Astrocyte (in vitro differentiated cells and primary cell): ENCODE data around the gene VSNL1. TPM values are rescaled to one million over a fixed set of nuclear protein-coding genes. Genes with fewer than 3 reads are reported as not detected.

Experiments used
- DNase-seq: peaks from one replicate; pipeline ENCODE4 v3.0.0-alpha.2; 2010; ENCODE audit warnings: low read depth
- FAIRE-seq: peaks from 2 replicates; lab custom pipeline; 2011; peaks lifted over from hg19 to GRCh38; lab: Jason Lieb, UNC
- H2AFZ ChIP-seq: 2 replicates; pipeline ENCODE4 v1.6.0; 2012; ENCODE audit warnings: low read depth, low read length, inconsistent platforms
- H3K27ac ChIP-seq: 2 replicates; pipeline ENCODE4 v1.5.1; 2011; ENCODE audit warnings: low read depth, low read length, inconsistent platforms
- H3K27me3 ChIP-seq: 2 replicates; pipeline ENCODE4 v1.6.0; 2011; ENCODE audit warnings: low read length, inconsistent platforms; ENCODE audit not compliant: insufficient read depth
- H3K36me3 ChIP-seq: 2 replicates; pipeline ENCODE4 v1.5.1; 2011; ENCODE audit warnings: low read length, inconsistent platforms; ENCODE audit not compliant: insufficient read depth
- H3K4me1 ChIP-seq: 2 replicates; pipeline ENCODE4 v1.5.1; 2011; ENCODE audit warnings: low read length, inconsistent platforms; ENCODE audit not compliant: insufficient read depth
- H3K4me2 ChIP-seq: 2 replicates; pipeline ENCODE4 v1.6.0; 2012; ENCODE audit warnings: low read length, inconsistent platforms
- H3K4me3 ChIP-seq: 2 replicates; pipeline ENCODE4 v1.5.1; 2011; ENCODE audit warnings: low read depth, mild to moderate bottlenecking, low read length, inconsistent platforms; ENCODE audit not compliant: insufficient read depth
- H3K79me2 ChIP-seq: 2 replicates; pipeline ENCODE4 v1.6.0; 2012; ENCODE audit warnings: mild to moderate bottlenecking, low read length, inconsistent platforms; ENCODE audit not compliant: insufficient read depth
- H3K9ac ChIP-seq: 2 replicates; pipeline ENCODE4 v1.6.0; 2012; ENCODE audit warnings: mild to moderate bottlenecking, low read length, inconsistent platforms
- H3K9me3 ChIP-seq: 2 replicates; pipeline ENCODE4 v1.5.1; 2012; ENCODE audit warnings: low read depth, mild to moderate bottlenecking, low read length, inconsistent platforms; ENCODE audit not compliant: insufficient read depth
- H4K20me1 ChIP-seq: 2 replicates; pipeline ENCODE4 v1.6.0; 2012; ENCODE audit warnings: low read length, inconsistent platforms; ENCODE audit not compliant: insufficient read depth
- H3K27ac Mint-ChIP-seq: one replicate; pipeline ENCODE4 v1.8.0; 2021; ENCODE audit warnings: mild to moderate bottlenecking, mixed read lengths; ENCODE audit not compliant: unreplicated experiment
- H3K27me3 Mint-ChIP-seq: one replicate; pipeline ENCODE4 v1.8.0; 2021; ENCODE audit warnings: low read depth, mixed read lengths; ENCODE audit not compliant: unreplicated experiment
- H3K36me3 Mint-ChIP-seq: one replicate; pipeline ENCODE4 v1.8.0; 2021; ENCODE audit warnings: low read depth, mixed read lengths; ENCODE audit not compliant: unreplicated experiment
- H3K4me1 Mint-ChIP-seq: one replicate; pipeline ENCODE4 v1.8.0; 2021; ENCODE audit warnings: low read depth, mixed read lengths; ENCODE audit not compliant: unreplicated experiment
- H3K4me3 Mint-ChIP-seq: one replicate; pipeline ENCODE4 v1.8.0; 2021; ENCODE audit warnings: mild to moderate bottlenecking, moderate library complexity, mixed read lengths; ENCODE audit not compliant: unreplicated experiment
- H3K9me3 Mint-ChIP-seq: one replicate; pipeline ENCODE4 v1.8.0; 2021; ENCODE audit warnings: mild to moderate bottlenecking, mixed read lengths; ENCODE audit not compliant: unreplicated experiment
- CTCF ChIP-seq: IDR thresholded peaks from 2 replicates; pipeline ENCODE4 v1.5.1; 2011; ENCODE audit warnings: low read depth, mild to moderate bottlenecking, inconsistent platforms, low read length, moderate library complexity; ENCODE audit not compliant: insufficient read depth
- EZH2 ChIP-seq: IDR thresholded peaks from 2 replicates; pipeline ENCODE4 v1.6.1; 2012; ENCODE audit warnings: mild to moderate bottlenecking, low read length, inconsistent platforms; ENCODE audit not compliant: insufficient read depth
- total RNA-seq: library from RNA; stranded (reverse); gene quantifications from 2 replicates; pipeline ENCODE4 v1.2.1, GENCODE V29; 2021

VSNL1 gene
- total RNA-seq, 1 donor from 2014 or later, result 0.61 TPM

GRCh38 chr2:17637131-17637906 lies 96.8 kb downstream of the VSNL1 start:
- Mint-ChIP-seq H3K36me3 (no peaks in the 10 kb centered on the region), H3K4me3 (no peak overlapping the region), H3K27ac (no peak overlapping the region), H3K4me1 (peaks cover under 1% of the 10 kb centered on the region), H3K9me3 (peaks cover 2% of the 10 kb centered on the region), H3K27me3 (peaks cover 18% of the 10 kb centered on the region)
- Histone ChIP-seq H3K4me2 (no peak overlapping the region), H3K9ac (no peak overlapping the region), H3K4me3 (no peak overlapping the region), H2AFZ (no peak overlapping the region), H4K20me1 (no peaks in the 10 kb centered on the region), H3K9me3 (no peaks in the 10 kb centered on the region), H3K27ac (no peak overlapping the region), H3K4me1 (no peaks in the 10 kb centered on the region), H3K79me2 (no peaks in the 10 kb centered on the region), H3K27me3 (no peaks in the 10 kb centered on the region), H3K36me3 (no peaks in the 10 kb centered on the region)
- DNase-seq (no peak), FAIRE-seq (no peak)
- TF ChIP-seq CTCF, result no peak
- no peak for TF ChIP-seq EZH2

DNA sequence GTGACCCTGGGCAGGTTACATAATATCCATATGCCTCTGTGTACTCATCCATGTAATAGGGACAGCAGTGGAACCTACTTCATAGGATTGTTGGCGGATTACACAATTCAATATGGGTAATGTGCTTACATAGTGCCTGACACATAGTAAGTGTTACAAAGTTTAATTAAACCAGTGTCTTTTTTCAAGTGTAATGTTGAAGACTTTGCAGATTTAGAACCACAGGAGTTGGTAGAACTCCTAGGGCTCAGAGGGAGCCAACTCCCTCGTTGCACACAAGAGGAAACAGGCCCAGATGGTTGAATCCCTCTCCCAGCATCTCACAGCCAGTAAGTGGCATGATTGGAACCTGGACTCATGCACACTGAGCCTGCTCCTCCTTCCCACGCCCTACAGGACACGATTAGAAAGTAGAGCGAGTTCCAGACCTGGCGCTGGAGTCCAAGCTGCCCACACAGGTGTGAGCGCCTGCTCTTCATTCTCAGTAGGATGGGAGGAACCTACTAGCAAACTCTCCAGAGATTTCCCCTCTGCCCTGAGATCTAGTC lies 97.8 kb downstream of the VSNL1 start:
- Histone ChIP-seq H3K4me1 (peaks cover 6% of the 10 kb centered on the region), H3K9me3 (no peaks in the 10 kb centered on the region), H3K79me2 (no peaks in the 10 kb centered on the region), H3K27ac (no peak overlapping the region), H3K4me3 (no peak overlapping the region), H3K4me2 (no peak overlapping the region), H4K20me1 (no peaks in the 10 kb centered on the region), H3K9ac (no peak overlapping the region), H3K36me3 (no peaks in the 10 kb centered on the region), H3K27me3 (no peaks in the 10 kb centered on the region), H2AFZ (no peak overlapping the region)
- H3K36me3 Mint-ChIP-seq, result no peaks in the 10 kb centered on the region
- peaks cover 2% of the 10 kb centered on the region for H3K9me3 Mint-ChIP-seq
- H3K4me3 Mint-ChIP-seq, result no peak overlapping the region
- TF ChIP-seq CTCF, result no peak
- TF ChIP-seq EZH2, result no peak
- FAIRE-seq (no peak), DNase-seq (no peak)
- no peak overlapping the region for H3K27ac Mint-ChIP-seq
- peaks cover 9% of the 10 kb centered on the region for H3K4me1 Mint-ChIP-seq
- peaks cover 18% of the 10 kb centered on the region for H3K27me3 Mint-ChIP-seq

DNA sequence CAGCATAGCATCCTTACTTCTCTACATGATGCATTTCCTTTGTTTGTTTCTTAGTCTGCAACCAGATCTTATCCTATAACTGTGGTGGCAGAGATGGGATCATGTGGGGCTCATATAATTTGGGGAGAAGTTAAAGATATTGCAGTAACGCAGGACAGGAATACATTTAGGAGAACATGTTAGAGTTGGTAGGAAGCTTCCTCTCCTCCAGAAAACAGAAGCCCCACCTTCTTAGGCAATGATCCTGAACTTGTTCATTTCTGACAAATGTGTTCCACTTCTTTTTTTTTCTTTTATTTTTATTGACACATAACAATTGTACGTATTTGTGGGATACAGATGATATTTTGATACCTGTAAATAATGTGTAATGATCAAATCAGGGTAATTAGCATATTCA lies 99.9 kb downstream of the VSNL1 start:
- Mint-ChIP-seq H3K4me1 (peaks cover 12% of the 10 kb centered on the region), H3K36me3 (no peaks in the 10 kb centered on the region)
- TF ChIP-seq CTCF, result no peak
- TF ChIP-seq EZH2, result no peak

More for the DNA sequence above, 99.9 kb downstream of the VSNL1 start:
- FAIRE-seq, result no peak
- H4K20me1 ChIP-seq, result no peaks in the 10 kb centered on the region
- Mint-ChIP-seq H3K27me3 (peaks cover 15% of the 10 kb centered on the region), H3K27ac (no peak overlapping the region), H3K4me3 (no peak overlapping the region), H3K9me3 (no peaks in the 10 kb centered on the region)
- DNase-seq, result no peak
- no peak overlapping the region for H3K4me3 ChIP-seq
- no peak overlapping the region for H3K4me2 ChIP-seq
- H3K79me2 ChIP-seq, result no peaks in the 10 kb centered on the region
- H3K9me3 ChIP-seq, result no peaks in the 10 kb centered on the region
- H3K36me3 ChIP-seq, result no peaks in the 10 kb centered on the region
- no peak overlapping the region for H3K9ac ChIP-seq
- no peak overlapping the region for H3K27ac ChIP-seq
- no peak overlapping the region for H2AFZ ChIP-seq
- no peaks in the 10 kb centered on the region for H3K27me3 ChIP-seq
- H3K4me1 ChIP-seq, result peaks cover 22% of the 10 kb centered on the region
